Panc1 (cell line): ENCODE results near the gene RASL11A.

Source experiments
- CTCF ChIP-seq: fragments of 450-650 bp; IDR thresholded peaks from 2 replicates; pipeline ENCODE4 v1.5.1; 2017; ENCODE audit warnings: mild to moderate bottlenecking
- POLR2AphosphoS5 ChIP-seq: IDR thresholded peaks from 2 replicates; pipeline ENCODE4 v1.6.1; 2012; ENCODE audit warnings: mild to moderate bottlenecking, low read depth, low read length, moderate library complexity
- REST ChIP-seq, 2 experiments: IDR thresholded peaks; 2 replicates each; pipeline ENCODE4 v1.6.1; 2011 to 2012; ENCODE audit warnings: low read depth in 2 of 2, control low read depth in 1 of 2, low read length in 1 of 2, mild to moderate bottlenecking in 1 of 2, moderate library complexity in 1 of 2; ENCODE audit not compliant: insufficient read depth in 1 of 2
- TCF7L2 ChIP-seq: IDR thresholded peaks from 2 replicates; pipeline ENCODE4 v1.6.1; 2011; ENCODE audit warnings: mild to moderate bottlenecking, low read depth, low read length, inconsistent platforms

- TF ChIP-seq CTCF (no peak), REST (IDR thresholded peaks at IDR 0.05; ENCODE audit: insufficient read depth in 1 of 2, low read depth in 2 of 2, low read length in 1 of 2) (no peak), POLR2AphosphoS5 (no peak), TCF7L2 (no peak)
Observed at GRCh38 chr13:27259831-27260230, 10.8 kb upstream of the RASL11A start.
